C4-2B (cell line): ENCODE results near the gene FRS3.
"Not testable (repeated sequence)": the region's sequence is repeated elsewhere in the genome, so short reads cannot be mapped to it uniquely, and the experiment has no call there.

ENCODE experiments used
- H3K27ac ChIP-seq: fragments of 450-650 bp; 2 replicates; pipeline ENCODE4 v1.5.1; 2017
- ZFX ChIP-seq: fragments of 450-650 bp; IDR thresholded peaks from 2 replicates; pipeline ENCODE4 v1.6.1; 2017
- TF ChIP-seq, protein P1 (sequence below): fragments of 450-650 bp; conservative IDR thresholded peaks from 2 replicates; pipeline ENCODE4 v1.5.1; 2017; ENCODE audit warnings: mild to moderate bottlenecking

Gene FRS3

DNA sequence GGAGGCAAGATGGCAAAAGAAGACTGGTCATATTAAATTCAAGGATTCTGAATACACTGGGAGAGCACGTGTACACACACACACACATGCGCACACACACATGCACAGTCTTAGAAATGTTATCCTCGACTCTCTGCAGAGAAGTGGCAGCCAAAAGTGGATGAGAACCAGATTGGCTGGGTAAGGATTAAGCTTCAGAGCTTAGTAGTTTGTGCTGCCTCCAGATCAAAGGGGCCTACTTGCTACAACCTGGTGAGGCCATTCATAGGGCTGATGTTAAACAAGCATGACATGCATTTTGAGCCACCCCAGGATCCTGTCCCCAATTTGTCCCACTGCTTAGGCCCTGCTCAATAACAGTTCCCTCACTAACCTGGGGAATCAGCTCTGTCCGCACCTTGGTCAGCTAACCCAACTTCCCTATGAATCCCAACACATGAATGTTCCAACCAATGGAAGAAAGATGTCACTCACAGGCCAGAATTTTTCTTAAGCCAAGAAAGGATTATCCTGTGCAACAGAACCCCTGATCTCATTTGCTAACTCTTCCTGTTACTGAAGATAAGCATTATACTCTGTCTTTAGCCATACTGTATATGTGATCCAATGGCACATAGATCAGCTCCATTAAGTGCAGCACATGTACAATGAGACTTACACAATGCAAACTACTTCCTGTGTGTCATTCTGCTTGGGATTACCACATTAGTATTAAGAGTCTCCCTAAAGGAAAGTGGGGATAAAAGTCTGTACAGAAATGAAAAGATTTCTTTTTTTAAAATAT is 38.8 kb upstream of the FRS3 start:
- no peak overlapping the region for H3K27ac ChIP-seq
- TF ChIP-seq, protein P1, sequence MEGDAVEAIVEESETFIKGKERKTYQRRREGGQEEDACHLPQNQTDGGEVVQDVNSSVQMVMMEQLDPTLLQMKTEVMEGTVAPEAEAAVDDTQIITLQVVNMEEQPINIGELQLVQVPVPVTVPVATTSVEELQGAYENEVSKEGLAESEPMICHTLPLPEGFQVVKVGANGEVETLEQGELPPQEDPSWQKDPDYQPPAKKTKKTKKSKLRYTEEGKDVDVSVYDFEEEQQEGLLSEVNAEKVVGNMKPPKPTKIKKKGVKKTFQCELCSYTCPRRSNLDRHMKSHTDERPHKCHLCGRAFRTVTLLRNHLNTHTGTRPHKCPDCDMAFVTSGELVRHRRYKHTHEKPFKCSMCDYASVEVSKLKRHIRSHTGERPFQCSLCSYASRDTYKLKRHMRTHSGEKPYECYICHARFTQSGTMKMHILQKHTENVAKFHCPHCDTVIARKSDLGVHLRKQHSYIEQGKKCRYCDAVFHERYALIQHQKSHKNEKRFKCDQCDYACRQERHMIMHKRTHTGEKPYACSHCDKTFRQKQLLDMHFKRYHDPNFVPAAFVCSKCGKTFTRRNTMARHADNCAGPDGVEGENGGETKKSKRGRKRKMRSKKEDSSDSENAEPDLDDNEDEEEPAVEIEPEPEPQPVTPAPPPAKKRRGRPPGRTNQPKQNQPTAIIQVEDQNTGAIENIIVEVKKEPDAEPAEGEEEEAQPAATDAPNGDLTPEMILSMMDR: no peak
- no peak for TF ChIP-seq ZFX

DNA sequence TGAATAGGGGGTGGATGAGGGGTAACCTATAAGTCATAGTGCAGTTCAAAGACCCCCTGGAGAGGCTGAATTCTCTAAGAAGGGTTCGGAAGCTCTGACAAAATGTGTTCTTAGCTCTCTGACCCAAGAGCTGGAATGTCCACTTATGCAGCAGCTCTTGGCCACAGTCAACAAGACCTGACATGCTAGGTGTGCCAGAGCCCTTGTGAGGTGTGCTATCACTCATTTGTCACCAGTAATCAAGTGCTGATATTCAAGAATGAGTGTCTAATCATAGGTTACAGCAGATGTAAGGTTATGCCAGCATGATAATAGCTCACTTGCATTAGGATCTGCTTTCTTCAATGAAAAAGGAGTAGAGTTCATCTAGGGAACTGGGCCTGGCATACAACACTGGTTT is 35.9 kb upstream of the FRS3 start:
- H3K27ac ChIP-seq: no peak overlapping the region
- TF ChIP-seq, protein P1: no peak
- TF ChIP-seq ZFX: no peak

DNA sequence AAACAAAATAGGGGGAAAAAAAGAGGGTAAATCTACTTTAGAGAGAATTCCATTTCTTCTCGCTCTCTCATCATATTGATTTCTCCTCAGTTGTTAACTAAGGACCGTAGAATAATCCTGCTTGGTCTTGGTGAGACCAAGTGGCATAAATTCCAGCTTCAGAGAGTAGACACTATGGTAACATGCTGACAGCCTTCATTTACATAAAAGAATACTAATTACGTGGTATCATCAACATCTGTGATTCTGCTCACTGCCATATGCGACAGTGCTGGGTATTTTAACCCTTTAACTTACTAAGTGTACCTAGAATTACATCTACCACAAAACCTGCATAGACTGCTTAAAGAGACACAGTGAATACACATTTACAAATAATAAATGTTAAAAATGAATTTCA is 34.9 kb upstream of the FRS3 start:
- no peak overlapping the region for H3K27ac ChIP-seq
- no peak for TF ChIP-seq ZFX
- TF ChIP-seq, protein P1: no peak

DNA sequence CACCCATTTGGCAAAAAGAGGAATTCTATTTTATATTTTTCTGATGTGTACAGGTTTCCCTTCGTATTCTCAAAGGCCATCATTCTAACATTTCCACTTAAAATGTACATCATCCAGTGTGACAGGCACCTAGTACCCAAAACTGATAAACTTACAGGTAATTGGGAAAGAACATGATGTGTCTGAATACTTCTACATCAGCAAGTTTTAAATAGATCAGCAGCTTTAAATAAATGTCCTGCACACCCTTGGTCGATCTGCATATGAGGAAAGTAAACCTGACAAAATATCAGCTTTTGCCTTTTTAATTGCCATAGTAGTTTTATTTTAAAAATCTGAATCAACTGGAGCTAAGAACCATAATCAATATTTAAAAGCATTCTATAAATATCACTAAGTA is 34.3 kb upstream of the FRS3 start:
- TF ChIP-seq, protein P1: no peak
- TF ChIP-seq ZFX: no peak
- H3K27ac ChIP-seq: no peak overlapping the region

DNA sequence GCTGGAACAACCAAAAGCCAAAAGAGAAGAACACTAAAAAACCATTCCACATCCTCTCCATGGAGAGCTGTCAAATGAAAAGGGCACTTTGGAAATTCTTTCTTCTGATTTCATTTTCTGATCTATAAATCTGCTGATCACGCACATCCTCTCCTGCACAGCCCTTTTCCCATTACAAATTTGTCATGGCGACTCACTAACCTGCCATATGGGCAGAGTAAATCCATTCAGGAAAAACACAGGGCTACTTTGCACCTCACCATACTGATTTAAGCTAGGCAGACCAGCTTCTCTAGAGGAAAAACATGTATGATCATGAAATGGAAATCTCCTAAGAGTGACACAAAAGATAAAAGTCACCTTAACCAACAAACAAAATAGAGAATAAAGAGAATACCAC is 33.8 kb upstream of the FRS3 start:
- no peak for TF ChIP-seq ZFX
- TF ChIP-seq, protein P1: no peak
- no peak overlapping the region for H3K27ac ChIP-seq

DNA sequence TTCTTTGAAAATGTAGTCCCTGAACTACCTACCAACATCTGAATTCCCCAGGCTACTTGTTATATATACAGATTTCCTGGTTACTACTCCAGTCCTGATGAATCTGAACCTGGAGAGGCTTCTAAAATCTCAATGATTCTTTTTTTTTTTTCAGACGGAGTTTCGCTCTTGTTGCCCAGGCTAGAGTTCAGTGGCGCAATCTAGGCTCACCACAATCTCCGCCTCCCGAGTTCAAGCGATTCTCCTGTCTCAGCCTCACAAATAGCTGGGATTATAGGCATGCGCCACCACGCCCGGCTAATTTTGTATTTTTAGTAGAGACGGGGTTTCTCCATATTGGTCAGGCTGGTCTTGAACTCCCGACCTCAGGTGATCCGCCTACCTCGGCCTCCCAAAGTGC is 32.2 kb upstream of the FRS3 start:
- not testable (repeated sequence) for H3K27ac ChIP-seq

DNA sequence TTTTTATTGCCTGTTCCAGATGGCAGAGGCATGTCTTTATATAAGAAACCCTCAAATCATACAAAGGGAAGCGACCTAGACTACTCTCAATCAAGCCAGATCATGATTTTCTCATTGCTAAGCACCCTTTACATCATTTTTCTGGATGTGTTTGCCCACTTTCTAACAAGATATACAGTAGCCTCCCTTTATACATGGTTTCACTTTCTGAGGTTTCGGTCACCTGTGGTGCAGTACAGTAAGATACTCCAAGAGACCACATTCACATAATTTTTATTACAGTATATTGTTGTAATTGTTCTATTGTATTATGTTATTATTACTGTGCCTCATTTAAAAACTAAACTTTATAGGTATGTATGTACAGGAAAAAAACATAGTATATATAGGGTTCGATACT is 31.4 kb upstream of the FRS3 start:
- TF ChIP-seq, protein P1: no peak
- no peak for TF ChIP-seq ZFX
- H3K27ac ChIP-seq: no peak overlapping the region
